ENCODE results near the gene TCHHL1.
"Not testable (repeated sequence)": the region's sequence is repeated elsewhere in the genome, so short reads cannot be mapped to it uniquely, and the experiment has no call there.

Gene TCHHL1

DNA sequence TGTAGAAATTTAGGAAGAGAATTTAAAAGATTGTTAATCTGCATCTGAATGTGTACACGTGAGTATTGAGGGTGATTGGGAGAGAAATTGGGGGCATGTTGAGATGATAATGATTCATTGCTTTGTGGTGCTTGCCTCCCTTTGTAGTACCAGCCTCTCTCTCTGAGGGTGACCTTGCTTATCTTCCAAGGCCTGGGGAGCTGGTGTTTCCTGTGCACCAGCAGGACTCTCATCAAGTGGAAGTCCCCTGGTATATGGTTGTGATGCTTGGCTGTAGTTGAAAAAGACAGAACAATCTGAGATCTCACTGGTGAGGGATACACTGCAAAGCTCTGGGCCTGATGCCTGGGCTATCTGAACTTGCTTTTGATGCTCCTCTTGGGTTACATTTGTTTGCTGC lies 4.0 kb downstream of the TCHHL1 start:
- no peak for DNase-seq

DNA sequence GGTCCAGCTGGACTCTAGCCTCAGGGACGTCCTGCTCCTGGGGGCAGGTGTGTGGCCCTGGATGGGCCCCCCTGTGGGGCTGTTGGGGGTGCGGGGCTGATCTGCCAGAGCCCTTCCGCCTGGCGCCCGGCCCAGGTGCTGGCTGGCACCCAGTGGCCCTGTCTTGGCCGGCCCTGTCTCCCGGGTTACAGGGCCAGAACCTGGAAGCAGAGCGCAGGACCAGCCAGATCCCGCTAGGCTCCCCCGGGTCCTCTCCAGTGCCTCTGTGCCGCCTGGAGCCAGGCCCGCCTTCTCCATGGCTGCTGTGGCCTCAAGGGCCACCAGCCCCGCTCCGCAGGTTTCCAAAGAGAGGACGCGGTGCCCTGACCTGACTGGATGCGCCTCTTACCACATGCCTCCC lies 7.8 kb downstream of the TCHHL1 start:
- DNase-seq: not testable (repeated sequence)

DNA sequence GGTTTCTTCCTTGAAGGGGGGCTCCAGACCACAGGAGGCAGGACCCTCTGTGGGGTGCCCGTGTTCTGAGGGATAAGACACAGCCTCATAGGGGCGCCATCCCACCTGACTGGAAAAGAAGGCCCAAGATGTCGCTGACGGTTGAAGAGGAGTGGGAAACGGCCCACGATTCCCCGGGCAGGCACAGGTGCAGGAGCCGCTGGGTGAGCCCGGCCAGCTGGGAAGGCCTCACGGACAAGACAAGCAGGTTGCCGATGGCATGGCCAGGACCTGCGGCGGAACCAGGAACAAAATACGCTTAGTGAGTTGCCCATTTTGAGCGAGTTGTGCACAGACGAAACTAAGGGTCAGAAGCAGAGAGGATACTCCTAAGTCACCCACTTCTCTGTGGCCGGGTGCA lies 8.4 kb downstream of the TCHHL1 start:
- not testable (repeated sequence) for DNase-seq

DNA sequence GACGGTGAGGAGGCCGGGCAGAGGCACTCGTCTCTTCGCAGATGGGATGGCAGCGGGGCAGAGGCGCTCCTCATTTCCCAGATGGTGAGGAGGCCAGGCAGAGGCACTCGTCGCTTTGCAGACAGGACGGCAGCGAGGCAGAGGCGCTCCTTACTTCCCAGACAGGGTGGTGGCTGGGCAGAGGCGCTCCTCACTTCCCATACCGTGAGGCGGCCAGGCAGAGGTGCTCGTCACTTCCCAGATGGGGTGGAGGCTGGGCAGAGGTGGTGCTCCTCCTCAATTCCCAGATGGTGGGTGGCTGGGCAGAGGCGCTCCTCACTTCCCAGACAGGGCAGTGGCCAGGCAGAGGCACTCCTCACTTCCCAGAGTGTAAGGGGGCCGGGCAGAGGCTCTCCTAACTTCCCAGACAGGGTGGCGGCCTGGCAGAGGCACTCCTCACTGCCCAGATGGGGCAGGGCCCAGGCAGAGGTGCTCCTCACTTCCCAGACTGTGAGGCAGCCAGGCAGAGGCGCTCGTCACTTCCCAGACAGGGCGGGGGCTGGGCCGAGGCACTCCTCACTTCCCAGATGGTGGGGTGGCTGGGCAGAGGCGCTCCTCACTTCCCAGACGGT lies 9.9 kb downstream of the TCHHL1 start:
- no peak for DNase-seq

DNA sequence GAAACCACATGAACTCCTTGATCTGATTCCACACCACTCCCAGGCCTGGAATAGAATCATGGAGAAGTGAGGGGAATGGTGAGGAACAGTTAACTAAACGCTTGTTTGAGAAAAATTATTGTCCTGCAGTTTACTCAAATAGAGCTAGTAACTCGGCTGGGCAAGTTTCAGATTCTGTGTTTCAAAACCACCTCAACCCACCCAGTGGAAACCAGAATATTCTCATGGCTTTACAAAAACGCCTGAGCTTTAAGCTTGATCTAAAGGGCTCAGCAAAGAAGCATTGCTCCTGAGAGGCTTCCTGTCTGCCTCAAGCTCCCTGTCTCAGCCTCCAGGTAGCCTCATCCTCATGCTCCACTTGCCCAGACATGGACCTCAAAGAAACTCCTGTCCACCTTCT lies 16.6 kb downstream of the TCHHL1 start:
- no peak for DNase-seq

DNA sequence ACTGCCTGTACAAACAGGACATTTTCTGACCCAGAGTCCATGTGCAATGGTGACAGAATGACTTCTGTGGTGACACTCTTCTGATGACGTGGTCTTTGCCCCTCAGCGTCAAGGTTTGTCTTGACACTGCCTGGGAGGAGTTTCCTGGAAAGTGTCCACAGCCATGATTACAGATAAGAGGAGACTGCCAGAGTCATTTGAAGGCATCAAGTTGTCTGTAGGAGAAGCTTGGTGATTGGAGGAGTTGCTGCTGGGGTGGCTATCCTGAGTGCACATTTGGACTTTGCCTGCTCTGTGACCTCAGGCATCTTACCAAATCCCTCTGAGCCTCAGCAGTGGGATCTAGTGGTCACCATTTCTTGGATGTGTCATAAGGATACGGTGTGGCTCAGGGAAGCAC lies 17.7 kb downstream of the TCHHL1 start:
- no peak for DNase-seq

DNA sequence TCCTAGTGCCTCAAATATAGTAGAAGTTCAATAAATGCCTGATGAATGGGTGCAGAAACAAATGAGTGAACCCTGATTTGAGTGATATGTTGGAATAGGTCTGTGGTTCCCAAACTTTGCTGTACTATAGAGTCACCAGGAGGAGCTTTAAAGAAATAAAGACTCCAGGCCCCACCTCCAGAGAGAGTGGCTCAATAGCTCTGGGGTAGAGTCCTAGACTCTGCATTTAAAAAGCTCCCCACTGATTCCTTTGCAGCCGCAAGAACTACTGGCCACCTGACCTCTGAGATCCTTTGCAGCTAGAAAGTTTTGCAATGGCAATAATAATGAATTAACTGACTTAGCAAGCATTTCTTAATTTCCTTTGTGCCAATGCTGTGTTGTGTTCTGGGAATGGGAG lies 20.9 kb downstream of the TCHHL1 start:
- no peak for DNase-seq

DNA sequence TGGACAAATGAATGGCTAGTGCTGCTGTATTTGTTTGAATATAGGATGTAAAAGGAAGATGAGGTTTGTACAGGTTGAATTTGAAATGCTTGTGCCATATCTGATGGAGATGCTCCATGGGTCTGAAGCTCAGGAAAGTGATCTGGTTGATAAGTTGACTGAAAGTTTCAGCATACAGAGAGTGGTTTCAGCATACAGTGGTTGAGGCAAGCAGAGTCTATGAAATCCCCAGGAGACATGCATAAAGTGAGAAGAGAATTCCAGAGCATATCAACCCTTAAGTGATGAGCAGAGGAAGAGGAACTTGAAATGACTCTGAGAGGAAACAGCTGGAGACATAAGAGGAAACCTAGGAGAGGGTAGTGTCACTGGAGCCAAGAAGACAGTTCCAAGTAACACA lies 21.7 kb downstream of the TCHHL1 start:
- no peak for DNase-seq

DNA sequence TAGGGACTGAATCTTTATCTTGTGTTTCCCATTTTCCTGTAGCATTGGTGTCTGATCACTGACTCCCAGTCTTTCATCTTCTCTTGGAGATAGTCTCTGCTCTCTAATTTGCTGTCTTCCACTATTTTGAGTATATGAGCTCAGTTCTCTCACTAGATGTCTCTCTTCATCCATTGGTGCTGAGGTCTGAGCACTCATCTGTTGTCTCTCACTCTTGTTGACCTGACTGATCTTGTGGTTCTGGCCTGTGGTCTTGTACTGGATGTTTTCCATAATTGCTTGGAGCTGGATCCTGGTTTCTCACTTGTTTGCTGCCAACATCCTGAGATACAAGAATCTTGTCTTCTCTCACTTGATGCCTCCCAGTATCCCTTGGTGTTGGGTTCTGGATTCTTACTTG lies 26.9 kb downstream of the TCHHL1 start:
- DNase-seq: no peak

DNA sequence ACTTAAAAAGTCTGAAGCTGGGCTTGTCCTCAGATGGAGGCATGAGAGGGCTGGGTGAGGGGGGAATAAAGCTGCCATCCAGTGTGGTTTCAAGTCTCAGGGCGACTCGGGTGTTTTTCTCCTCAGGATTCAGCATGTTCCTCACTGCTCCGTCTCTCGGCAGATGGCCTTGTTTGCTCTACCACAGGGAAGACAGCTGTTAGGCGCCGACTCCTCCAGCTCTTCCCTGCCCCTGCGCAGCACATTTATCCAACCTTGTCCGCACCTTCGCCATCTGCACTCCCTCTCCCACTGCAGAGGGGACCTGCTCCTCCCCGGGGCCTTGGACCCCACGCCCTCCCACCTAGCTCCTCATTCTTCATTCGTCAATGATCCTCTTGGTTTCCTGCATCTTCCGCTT lies 35.5 kb downstream of the TCHHL1 start:
- DNase-seq: no peak

DNA sequence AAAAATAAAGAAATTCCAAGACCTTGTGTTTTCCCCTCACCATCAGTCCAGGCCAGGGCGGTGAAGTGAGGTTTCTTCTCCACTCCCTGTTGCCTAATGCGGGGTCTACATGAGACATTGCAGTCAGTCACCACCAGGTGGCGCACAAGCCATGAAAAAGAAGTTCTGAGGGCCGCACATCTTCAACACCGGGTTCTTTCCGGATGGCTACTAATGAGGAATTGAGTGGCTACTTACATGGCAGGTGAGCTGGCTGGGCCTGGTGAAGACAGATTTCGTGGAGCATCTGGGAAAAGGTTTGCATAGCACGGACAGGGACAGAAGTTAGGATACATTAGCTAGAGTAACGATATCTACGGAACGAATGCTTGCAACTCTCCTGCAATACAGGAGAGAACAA lies 36.3 kb downstream of the TCHHL1 start:
- DNase-seq: no peak

DNA sequence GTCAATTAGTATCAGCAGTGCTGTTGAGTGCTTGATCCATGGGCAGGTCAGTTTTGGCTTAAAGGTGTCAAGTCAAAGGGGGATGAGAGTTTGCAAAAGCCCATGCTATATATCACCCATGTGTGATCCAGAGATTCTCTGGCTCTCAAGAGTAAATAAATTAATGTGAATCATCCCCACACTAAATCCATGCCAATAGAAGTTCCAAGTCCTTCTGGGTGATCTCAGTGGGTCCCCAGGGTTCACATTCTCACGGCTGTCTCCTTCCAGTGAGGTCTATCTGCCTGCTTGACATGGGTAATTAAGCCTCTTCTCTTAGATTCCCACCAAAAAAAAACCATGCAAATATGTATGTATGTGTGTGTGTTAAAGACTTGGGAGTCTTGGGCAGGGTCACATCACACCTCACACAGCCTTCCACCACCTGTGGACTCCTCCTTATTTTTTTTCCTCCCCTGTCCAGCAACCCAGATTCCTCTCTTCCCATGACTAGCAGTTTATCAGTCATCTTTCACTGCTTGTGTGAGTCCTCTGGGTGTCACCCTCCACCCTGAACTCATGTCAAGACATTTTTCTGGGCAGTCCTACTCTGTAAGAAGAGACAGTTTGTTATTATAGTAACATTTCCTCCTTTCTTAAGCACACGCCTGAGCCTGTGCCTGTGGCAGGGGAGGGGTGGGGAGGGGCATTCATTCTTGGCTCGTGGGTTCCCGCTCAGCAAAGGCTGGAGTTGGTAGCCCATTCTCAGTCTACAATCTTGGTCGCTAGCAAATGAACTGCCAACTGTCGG lies 37.8 kb downstream of the TCHHL1 start:
- no peak for DNase-seq

DNA sequence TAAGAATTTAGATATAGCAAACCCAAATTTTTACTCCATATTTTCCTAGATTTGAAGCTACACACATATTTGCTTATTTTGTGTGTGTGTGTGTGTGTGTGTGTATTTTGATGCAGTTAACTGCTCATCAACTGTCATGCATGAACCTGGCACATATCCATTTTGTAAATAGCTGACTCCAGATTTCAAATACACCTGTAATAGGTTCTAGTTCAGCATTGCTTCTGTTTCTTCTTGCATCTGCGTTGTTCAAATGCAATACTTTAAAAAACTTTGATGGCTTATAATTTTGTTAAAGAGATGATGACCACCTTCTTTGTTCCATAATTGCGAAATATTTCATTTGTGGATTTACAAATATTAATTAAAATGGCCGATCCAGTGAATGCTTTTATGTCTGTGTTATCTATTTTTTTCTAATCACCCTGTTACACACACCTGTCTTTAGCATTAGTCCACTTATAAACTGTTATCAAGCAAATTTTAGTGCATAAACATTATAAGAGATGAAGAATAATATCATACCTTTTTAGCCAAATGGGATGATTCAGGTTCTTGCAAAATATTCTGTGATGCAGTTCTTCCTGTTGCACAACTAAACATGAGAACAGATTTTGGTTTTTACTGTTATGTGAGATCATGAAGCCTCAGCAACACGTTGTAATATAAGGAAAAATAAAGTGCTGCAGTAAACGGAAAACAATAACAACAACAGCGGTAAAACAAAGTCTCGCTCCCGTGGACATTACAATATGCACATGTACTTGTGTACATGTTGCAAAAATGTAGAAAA lies 39.4 kb downstream of the TCHHL1 start:
- DNase-seq: no peak

DNA sequence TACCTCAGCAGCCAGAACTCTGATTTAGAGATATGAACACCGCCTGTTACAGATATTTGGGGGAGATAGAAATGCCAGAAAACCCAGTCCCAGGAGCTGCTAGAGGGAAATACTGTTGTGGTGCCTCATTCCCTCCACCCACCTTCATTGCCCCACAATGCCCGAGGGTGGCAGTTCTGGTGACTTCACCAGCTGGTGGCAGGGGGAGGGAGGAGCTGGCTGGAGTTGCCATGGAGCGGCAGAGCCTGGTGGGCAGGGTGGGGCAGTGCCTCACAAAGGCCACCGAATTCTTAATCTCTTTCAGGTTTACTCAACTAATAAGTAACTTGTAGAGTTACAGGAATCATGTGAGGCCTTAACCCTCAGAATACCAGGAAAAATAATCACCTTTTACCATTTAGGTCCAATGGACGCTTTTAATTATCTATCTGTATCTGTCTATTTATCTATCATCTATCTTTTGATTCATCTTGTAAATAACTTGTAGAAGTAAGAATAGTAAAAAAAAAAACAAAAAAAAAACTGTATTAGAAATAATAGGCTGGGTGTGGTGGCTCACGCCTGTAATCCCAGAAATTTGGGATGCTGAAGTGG lies 40.4 kb downstream of the TCHHL1 start:
- peak; percentile 23 for DNase-seq

DNA sequence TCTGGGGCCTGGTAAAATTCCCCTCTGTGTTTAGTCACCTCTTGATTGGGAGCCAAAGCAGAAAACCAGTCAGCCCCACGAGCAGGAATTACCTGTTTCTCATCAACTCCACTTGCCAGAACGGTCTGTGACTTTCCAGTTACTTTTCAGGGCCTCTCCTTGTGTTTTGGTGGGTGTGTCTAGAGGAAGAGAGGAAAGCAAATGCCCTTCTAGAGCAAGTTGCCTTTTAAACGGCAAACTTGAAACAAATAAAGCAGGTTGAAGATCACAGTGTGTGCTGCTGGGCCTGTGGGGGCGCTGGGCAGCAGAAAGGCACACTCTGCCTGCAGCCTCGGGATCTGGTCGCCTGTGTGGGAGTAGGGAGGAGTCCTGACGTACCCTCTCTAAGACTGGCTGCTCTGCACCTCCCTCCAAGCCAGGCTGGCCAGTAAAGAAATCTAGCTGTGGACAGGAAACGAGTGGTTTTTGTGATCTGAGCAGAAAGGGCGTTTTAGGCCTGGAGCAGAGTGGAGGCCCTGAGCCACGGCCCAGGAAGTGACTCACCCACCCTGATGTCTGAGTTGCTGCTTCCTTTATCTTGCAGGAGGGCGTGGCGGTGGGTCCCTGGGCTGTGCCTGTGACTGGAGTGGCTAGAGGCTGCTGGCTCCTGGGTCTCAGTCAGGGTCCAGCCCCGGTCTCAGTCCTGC lies 41.0 kb downstream of the TCHHL1 start:
- DNase-seq: peak; percentile 52

DNA sequence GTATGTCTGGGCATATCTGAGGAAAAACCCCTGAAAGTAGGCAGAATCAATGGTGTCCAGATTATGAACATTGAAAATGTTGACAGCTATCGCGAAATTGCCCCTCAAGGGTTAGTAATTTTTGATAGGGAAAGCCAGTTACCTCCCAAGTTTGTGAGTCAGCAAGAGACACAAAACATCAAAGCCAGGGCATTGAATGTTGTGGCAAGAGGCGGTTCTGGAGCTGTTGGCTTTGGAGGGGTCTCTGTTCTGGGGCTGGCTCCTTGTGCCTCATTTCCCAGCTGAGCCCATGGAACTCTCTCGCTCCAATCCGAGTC lies 41.5 kb downstream of the TCHHL1 start:
- no peak for DNase-seq

DNA sequence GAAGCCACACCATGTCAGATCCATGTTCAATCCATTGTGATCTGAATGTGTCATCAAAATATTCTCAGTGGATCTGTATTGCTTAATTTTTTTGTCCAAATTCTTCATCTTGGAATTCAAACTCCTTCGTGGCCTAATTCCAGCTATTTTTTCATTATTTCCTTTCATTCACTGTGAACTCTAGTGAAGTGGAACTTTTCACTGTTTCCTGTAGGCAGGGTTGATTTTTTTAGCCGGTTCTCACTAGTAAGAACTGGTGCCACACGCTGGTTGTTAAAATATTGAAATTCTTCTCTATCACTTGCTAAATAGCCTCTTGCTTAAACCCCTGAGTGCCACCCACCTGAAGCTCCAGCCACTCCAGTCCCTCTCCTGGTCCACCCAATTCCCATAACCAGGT lies 44.5 kb downstream of the TCHHL1 start:
- no peak for DNase-seq

DNA sequence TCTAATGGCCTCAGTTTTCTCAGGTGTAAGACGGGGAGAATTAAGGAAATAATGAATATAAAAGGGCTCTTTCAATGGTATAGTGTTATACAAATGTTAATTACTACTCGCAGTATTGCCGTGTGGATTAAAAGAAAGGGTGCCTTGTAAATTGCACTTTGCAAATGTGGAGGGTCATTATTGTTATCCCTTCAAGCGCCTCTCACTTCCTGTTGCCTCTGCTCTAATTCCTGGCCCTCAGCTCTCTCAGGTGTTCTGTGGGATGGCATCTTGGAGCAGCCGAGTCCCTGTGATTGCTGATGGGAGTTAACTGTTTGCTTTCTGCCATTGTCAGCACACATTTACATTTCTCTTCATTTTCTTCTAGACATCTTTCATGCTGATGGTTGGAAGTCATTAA lies 45.0 kb downstream of the TCHHL1 start:
- DNase-seq: no peak

DNA sequence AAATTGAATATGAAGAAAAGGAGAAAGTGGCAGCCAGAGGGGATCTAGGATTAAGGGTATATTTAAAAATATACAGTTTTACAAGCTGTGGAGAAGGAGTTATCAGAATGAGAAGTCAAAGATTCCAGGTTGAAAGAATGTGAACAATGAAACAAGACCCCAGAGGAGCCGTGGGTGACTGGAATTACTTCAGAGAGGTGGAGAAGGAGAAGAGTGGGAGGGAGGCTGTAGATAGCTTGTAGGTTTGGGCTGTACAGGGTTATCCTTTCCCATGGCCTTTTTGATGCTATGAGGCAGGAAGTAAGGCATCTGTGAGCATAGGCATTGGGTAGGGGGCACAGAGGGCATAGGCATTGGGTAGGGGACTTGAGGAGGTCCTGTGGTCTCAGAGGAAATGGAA lies 46.8 kb downstream of the TCHHL1 start:
- DNase-seq: no peak

DNA sequence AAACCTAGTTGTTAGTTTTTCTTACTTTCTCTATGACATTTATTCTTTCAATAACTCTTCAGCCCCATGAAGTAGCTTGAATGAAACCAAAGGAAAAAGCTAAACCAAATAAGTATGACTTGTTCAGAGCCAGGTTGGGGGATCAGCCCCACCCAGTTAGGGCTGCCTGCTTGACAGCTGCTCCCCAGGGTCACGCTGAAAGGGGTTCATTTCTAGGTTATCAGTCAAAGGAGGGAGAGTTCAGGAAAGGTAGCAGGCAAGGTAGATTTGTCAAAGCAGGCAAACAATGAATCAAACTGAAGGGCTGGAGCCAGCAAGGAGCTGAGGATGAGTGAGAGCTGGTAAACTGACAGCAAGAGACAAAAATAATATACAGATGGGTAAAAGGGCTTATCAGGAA lies 49.0 kb downstream of the TCHHL1 start:
- DNase-seq: no peak

DNA sequence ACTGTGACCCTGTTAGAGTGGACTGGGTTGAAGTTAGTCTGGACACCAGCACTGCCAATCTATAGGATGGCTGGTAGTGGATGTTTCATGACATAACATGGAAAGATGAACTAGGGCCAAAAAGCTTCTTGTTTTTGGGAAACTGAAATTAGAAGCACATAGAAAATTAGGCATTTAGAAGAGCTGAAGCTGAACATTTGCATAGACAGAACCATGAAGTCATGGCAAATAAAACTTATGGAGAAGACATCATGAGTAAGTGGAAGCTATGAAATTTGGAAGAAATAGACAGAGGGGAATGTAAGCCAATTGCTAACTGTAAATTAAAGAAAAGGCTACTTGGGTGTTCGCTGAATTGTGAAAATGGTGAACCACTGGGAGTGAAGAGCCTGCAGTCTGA lies 49.4 kb downstream of the TCHHL1 start:
- no peak for DNase-seq

DNA sequence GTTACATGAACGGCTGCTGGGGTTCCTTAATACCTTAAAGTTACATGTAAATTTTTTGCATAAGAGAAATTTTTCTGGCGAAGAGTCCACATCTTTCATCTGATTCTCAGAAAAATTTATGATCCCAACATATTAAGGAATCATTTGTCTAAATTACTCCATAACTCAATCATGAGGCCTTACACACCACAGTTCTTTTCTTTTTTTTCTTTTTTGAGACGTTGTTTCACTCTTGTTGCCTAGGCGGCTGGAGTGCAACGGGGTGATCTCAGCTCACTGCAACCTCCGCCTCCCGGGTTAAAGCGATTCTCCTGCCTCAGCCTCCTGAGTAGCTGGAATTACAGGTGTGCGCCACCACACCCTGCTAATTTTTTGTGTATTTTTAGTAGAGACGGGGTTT lies 50.0 kb downstream of the TCHHL1 start:
- DNase-seq: no peak

Data from activated gamma-delta T cell (primary cell).